ENCODE data around the gene SFSWAP.

GRCh38 chr12:131842169-131842568 lies 131.3 kb downstream of the SFSWAP start:
- TF ChIP-seq GATA2 (IDR thresholded peaks at IDR 0.05; ENCODE audit: low read depth, low read length) = no peak
- TF ChIP-seq GATA3 (IDR thresholded peaks at IDR 0.05; ENCODE audit: low read depth, low read length) = no peak

Measured in SH-SY5Y (cell line).